Neural progenitor cell (in vitro differentiated cells): ENCODE data around the gene ZNF620.

Experiments
- EZH2 ChIP-seq: fragments of 200-600 bp; sonication (generic); IDR thresholded peaks from 2 replicates; pipeline ENCODE4 v1.6.1; 2017; ENCODE audit warnings: antibody characterized with exemption, mild to moderate bottlenecking, moderate library complexity
- EZH2phosphoT487 ChIP-seq: fragments of 200-600 bp; sonication (generic); IDR thresholded peaks from 2 replicates; pipeline ENCODE4 v1.6.1; 2017; ENCODE audit warnings: antibody characterized with exemption
- TF ChIP-seq, protein P1 (sequence below): fragments of 200-600 bp; sonication (generic); IDR thresholded peaks from 2 replicates; pipeline ENCODE4 v1.5.1; 2017; ENCODE audit warnings: antibody characterized with exemption, mild to moderate bottlenecking

DNA sequence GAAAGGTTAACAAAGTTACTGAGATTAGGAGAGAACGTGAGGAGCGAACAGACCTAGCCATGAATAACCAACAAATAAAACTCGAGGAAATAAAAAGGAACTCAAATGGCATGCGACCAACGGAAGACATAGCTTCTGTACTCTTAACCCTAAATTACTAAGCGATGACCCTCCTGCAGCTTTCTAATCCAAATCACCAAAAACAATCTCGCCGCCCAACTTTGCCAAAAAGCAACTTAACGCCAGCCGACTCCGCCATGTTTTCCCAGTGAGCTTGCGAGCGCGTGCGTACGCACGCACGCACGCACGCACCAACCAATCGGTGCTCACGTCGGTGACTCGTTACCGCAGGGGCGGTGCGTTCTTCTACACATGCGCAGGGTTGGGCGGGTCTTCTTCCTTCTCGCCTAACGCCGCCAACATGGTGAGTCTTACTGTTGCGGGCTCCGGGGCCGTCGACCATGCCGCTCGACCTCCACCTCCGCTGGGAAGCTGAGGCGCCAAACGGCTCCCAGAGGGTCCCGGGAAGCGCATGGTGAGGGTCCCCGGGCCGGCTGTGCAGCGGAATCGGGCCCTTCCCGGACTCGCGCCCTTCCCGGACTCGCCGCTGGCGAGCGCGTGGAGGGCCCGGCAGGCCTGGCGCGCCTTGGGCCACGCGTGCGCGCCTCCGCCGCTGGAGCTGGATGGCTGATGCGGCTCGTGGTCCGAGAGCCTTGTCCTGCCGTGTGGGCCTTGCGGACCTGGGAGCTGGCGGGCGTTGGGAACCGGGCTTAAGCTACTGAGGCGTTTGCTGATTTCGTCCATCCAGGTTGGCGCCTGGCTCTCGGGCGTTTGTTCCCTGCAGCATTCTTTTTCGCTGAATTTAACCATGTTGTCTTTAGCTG lies 48.7 kb upstream of the ZNF620 start, which contains the start of gene RPL14:
- TF ChIP-seq, protein P1, sequence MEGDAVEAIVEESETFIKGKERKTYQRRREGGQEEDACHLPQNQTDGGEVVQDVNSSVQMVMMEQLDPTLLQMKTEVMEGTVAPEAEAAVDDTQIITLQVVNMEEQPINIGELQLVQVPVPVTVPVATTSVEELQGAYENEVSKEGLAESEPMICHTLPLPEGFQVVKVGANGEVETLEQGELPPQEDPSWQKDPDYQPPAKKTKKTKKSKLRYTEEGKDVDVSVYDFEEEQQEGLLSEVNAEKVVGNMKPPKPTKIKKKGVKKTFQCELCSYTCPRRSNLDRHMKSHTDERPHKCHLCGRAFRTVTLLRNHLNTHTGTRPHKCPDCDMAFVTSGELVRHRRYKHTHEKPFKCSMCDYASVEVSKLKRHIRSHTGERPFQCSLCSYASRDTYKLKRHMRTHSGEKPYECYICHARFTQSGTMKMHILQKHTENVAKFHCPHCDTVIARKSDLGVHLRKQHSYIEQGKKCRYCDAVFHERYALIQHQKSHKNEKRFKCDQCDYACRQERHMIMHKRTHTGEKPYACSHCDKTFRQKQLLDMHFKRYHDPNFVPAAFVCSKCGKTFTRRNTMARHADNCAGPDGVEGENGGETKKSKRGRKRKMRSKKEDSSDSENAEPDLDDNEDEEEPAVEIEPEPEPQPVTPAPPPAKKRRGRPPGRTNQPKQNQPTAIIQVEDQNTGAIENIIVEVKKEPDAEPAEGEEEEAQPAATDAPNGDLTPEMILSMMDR: no peak
- no peak for TF ChIP-seq EZH2
- TF ChIP-seq EZH2phosphoT487: no peak
